Activated naive CD8-positive, alpha-beta T cell treated with anti-CD3 and anti-CD28 coated beads, Interleukin-2, amount 50 U/mL, for 16 hours (primary cell): ENCODE data around the gene EEF2K.
"Not testable (repeated sequence)": the region's sequence is repeated elsewhere in the genome, so short reads cannot be mapped to it uniquely, and the experiment has no call there.

Source experiments
- DNase-seq: peaks from one replicate; pipeline ENCODE4 v3.0.0-alpha.2; 2020; ENCODE audit warnings: low read depth, low spot score

The EEF2K gene

GRCh38 chr16:22293137-22294106, 87.3 kb downstream of the EEF2K start:
- DNase-seq = no peak

GRCh38 chr16:22296225-22297113, 90.4 kb downstream of the EEF2K start:
- no peak for DNase-seq

- peak; percentile 99 for DNase-seq
Observed at GRCh38 chr16:22297114-22297870, 91.2 kb downstream of the EEF2K start, which contains the start of gene POLR3E. POLR3E (plus strand) TSS chr16:22297409; CDS start chr16:22302969, 5,560 bp downstream.

- peak; percentile 34 for DNase-seq
Observed at GRCh38 chr16:22297871-22298733, 92.0 kb downstream of the EEF2K start.

- DNase-seq = no peak
Observed at GRCh38 chr16:22299036-22299435, 93.0 kb downstream of the EEF2K start.

GRCh38 chr16:22300427-22301071, 94.5 kb downstream of the EEF2K start:
- DNase-seq = no peak

- not testable (repeated sequence) for DNase-seq
Observed at GRCh38 chr16:22301423-22301822, 95.3 kb downstream of the EEF2K start.

GRCh38 chr16:22302776-22303363, 96.8 kb downstream of the EEF2K start:
- no peak for DNase-seq

GRCh38 chr16:22304411-22304810, 98.3 kb downstream of the EEF2K start:
- DNase-seq = no peak

GRCh38 chr16:22306788-22307187, 100.7 kb downstream of the EEF2K start:
- no peak for DNase-seq

- DNase-seq = no peak
Observed at GRCh38 chr16:22307838-22308237, 101.8 kb downstream of the EEF2K start.

- DNase-seq = no peak
Observed at GRCh38 chr16:22308824-22309520, 102.9 kb downstream of the EEF2K start.

- no peak for DNase-seq
Observed at GRCh38 chr16:22311520-22311919, 105.4 kb downstream of the EEF2K start.

GRCh38 chr16:22312897-22313781, 107.1 kb downstream of the EEF2K start:
- DNase-seq = no peak

- no peak for DNase-seq
Observed at GRCh38 chr16:22313876-22314470, 107.9 kb downstream of the EEF2K start.

- DNase-seq = no peak
Observed at GRCh38 chr16:22314661-22315626, 108.9 kb downstream of the EEF2K start.
